Measurements from ENCODE around the gene ABCG5.

The ABCG5 gene

GRCh38 chr2:43796206-43796605, 42.4 kb downstream of the ABCG5 start:
- no peak for DNase-seq (ENCODE audit: low read depth)
- no peak overlapping the region for H3K4me3 ChIP-seq (ENCODE audit: low read length)
- no peak for TF ChIP-seq CTCF (conservative IDR thresholded peaks at IDR 0.05; ENCODE audit: low read length)

DNA sequence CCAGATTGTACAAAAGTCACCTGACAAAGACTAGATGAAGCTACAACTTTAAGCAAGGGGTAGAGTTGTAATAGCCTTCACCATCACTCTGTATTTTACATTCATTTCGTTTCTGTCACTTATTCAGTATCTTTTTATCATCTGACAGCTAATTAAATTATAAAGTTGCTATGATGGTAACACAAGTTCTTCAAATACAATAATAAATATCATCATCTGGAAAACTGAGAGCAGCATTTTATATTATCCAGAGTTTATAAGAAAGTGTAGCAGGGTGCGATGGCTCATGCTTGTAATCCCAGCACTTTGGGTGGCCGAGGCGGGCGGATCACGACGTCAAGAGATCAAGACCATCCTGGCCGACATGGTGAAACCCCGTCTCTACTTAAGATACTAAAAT, 43.7 kb downstream of the ABCG5 start:
- TF ChIP-seq CTCF (conservative IDR thresholded peaks at IDR 0.05; ENCODE audit: low read length), result no peak
- no peak for DNase-seq (ENCODE audit: low read depth)
- H3K4me3 ChIP-seq (ENCODE audit: low read length), result no peak overlapping the region

- H3K4me3 ChIP-seq (ENCODE audit: low read length), result no peak overlapping the region
- no peak for TF ChIP-seq CTCF (conservative IDR thresholded peaks at IDR 0.05; ENCODE audit: low read length)
- no peak for DNase-seq (ENCODE audit: low read depth)
Measured at GRCh38 chr2:43792653-43793052, 46.0 kb downstream of the ABCG5 start.

DNA sequence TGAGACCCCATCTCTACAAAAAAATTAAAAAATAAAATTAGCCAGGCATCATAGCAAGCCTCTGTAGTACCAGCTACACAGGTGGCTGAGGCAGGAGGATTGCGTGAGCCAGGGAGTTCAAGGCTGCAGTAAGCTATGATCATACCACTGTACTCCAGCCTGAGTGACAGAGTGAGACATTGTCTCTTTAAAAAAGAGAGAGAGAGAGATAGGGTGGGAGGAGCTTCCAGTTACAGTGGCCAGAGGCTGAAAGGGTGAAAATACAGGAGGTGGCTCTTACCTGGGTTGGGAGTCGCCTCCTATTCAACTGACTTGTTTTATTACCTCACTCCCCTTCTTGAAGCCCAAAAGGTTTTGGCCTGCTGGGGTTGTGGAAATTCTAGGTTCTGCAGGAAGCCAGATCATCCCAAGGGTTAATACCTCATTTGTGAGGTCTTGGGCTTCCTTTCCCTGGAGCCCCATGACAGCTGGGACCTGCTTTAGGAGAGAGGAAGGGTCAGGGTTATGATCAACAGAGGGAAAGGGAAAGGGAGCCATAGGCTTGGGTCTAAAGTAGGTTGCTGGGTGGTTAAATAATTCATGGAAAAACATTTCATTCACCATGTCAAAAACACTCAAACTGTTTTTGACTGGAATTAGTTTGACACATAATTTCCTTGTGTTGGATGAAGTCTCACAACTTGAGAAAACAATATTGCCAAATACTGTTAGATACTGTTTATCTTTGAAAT, 47.4 kb downstream of the ABCG5 start:
- no peak for TF ChIP-seq CTCF (conservative IDR thresholded peaks at IDR 0.05; ENCODE audit: low read length)
- no peak overlapping the region for H3K4me3 ChIP-seq (ENCODE audit: low read length)
- DNase-seq (ENCODE audit: low read depth), result no peak

GRCh38 chr2:43790147-43790546, 48.5 kb downstream of the ABCG5 start:
- TF ChIP-seq CTCF (conservative IDR thresholded peaks at IDR 0.05; ENCODE audit: low read length), result no peak
- no peak overlapping the region for H3K4me3 ChIP-seq (ENCODE audit: low read length)
- DNase-seq (ENCODE audit: low read depth), result peak; percentile 53

GRCh38 chr2:43788646-43789045, 50.0 kb downstream of the ABCG5 start:
- TF ChIP-seq CTCF (conservative IDR thresholded peaks at IDR 0.05; ENCODE audit: low read length), result no peak
- H3K4me3 ChIP-seq (ENCODE audit: low read length), result no peak overlapping the region
- DNase-seq (ENCODE audit: low read depth), result no peak

DNA sequence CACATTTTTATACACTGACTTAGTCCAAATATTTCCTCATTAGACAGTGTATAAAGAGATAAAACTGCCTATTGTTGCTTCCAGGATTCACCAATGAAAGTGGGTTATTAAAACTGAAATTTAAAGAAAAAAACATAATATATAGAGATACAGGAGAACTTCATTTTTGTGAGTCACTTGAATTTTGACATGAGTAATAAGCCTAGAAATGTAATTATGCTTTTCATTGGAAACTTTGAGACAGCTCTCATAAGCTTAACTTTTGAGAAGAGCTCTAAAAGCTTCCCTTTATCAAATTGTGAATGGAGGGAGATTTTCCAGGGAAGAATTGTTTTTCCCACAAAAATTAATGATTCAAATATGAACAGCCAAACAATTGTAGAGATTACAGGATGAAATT, 50.7 kb downstream of the ABCG5 start:
- no peak for TF ChIP-seq CTCF (conservative IDR thresholded peaks at IDR 0.05; ENCODE audit: low read length)
- no peak for DNase-seq (ENCODE audit: low read depth)
- H3K4me3 ChIP-seq (ENCODE audit: low read length), result no peak overlapping the region
